OCI-LY1 (cell line): Measurements from ENCODE around the gene PRR5.
"Not testable (repeated sequence)": the region's sequence is repeated elsewhere in the genome, so short reads cannot be mapped to it uniquely, and the experiment has no call there.

Source experiments
- H2AFZ ChIP-seq: fragments of 200-600 bp; sonication (generic), shearing (Covaris generic); 2 replicates; pipeline ENCODE4 v1.6.0; 2014; ENCODE audit warnings: antibody characterized with exemption, mild to moderate bottlenecking, low read length
- H3F3A ChIP-seq: fragments of 200-600 bp; sonication (generic), shearing (Covaris generic); 2 replicates; pipeline ENCODE4 v1.6.0; 2014; ENCODE audit warnings: mild to moderate bottlenecking, antibody characterized with exemption, low read length, moderate library complexity; ENCODE audit not compliant: insufficient read depth
- H3K27ac ChIP-seq: fragments of 200-600 bp; sonication (generic); 2 replicates; pipeline ENCODE4 v1.5.1; 2014; ENCODE audit warnings: low read length, mixed run types, mild to moderate bottlenecking, low read depth; ENCODE audit not compliant: poor library complexity, severe bottlenecking
- H3K27me3 ChIP-seq: fragments of 200-600 bp; sonication (generic); 2 replicates; pipeline ENCODE4 v1.6.0; 2014; ENCODE audit warnings: antibody characterized with exemption, mild to moderate bottlenecking, low read length, moderate library complexity; ENCODE audit not compliant: insufficient read depth
- H3K36me3 ChIP-seq: fragments of 200-600 bp; sonication (generic); 2 replicates; pipeline ENCODE4 v1.6.1; 2014; ENCODE audit warnings: mild to moderate bottlenecking, antibody characterized with exemption, low read length, moderate library complexity, mixed read lengths; ENCODE audit not compliant: insufficient read depth
- H3K4me1 ChIP-seq: fragments of 200-600 bp; sonication (generic); 2 replicates; pipeline ENCODE4 v1.5.1; 2014; ENCODE audit warnings: mild to moderate bottlenecking, low read length, moderate library complexity; ENCODE audit not compliant: insufficient read depth, severe bottlenecking
- H3K4me2 ChIP-seq: fragments of 200-600 bp; sonication (generic), shearing (Covaris generic); 2 replicates; pipeline ENCODE4 v1.6.1; 2014; ENCODE audit warnings: low read length
- H3K4me3 ChIP-seq: fragments of 200-600 bp; sonication (generic); 2 replicates; pipeline ENCODE4 v1.5.1; 2014; ENCODE audit warnings: low read length, low read depth, mild to moderate bottlenecking, mixed read lengths; ENCODE audit not compliant: poor library complexity, severe bottlenecking
- H3K79me2 ChIP-seq: fragments of 200-600 bp; shearing (Covaris generic); 2 replicates; pipeline ENCODE4 v1.6.1; 2016; ENCODE audit warnings: mixed run types, low read length, mixed read lengths; ENCODE audit not compliant: insufficient read depth
- H3K9ac ChIP-seq: fragments of 200-600 bp; sonication (generic), shearing (Covaris generic); 2 replicates; pipeline ENCODE4 v1.6.1; 2014; ENCODE audit warnings: mild to moderate bottlenecking, low read length, mixed read lengths
- H3K9me2 ChIP-seq: fragments of 200-600 bp; sonication (generic), shearing (Covaris generic); 2 replicates; pipeline ENCODE4 v1.6.1; 2014; ENCODE audit warnings: low read depth, mild to moderate bottlenecking, low read length, mixed read lengths
- H3K9me3 ChIP-seq: fragments of 200-600 bp; shearing (Covaris generic); 2 replicates; pipeline ENCODE4 v1.6.1; 2014; ENCODE audit warnings: low read length, mixed read lengths
- H4K20me1 ChIP-seq: fragments of 200-600 bp; sonication (generic), shearing (Covaris generic); 2 replicates; pipeline ENCODE4 v1.6.0; 2016; ENCODE audit warnings: mild to moderate bottlenecking, low read length; ENCODE audit not compliant: insufficient read depth
- EZH2 ChIP-seq: fragments of 200-600 bp; sonication (generic), shearing (Covaris generic); IDR thresholded peaks from 2 replicates; pipeline ENCODE4 v1.8.0; 2017; ENCODE audit warnings: borderline replicate concordance, mixed run types, mild to moderate bottlenecking, antibody characterized with exemption, low read length, moderate library complexity, mixed read lengths
- TF ChIP-seq, protein P1 (sequence below): fragments of 200-600 bp; sonication (generic), shearing (Covaris generic); IDR thresholded peaks from 2 replicates; pipeline ENCODE4 v1.5.1; 2017; ENCODE audit warnings: mild to moderate bottlenecking, antibody characterized with exemption, low read length, moderate library complexity, mixed read lengths

Gene PRR5

GRCh38 chr22:44738347-44738715 is 36.3 kb downstream of the PRR5 start:
- no peaks in the 10 kb centered on the region for H3K9me3 ChIP-seq
- H3K36me3 ChIP-seq, result no peaks in the 10 kb centered on the region
- H3F3A ChIP-seq, result no peaks in the 10 kb centered on the region
- H3K4me1 ChIP-seq, result no peaks in the 10 kb centered on the region
- no peaks in the 10 kb centered on the region for H3K79me2 ChIP-seq
- H2AFZ ChIP-seq, result no peak overlapping the region
- H3K9ac ChIP-seq, result no peak overlapping the region
- H4K20me1 ChIP-seq, result no peaks in the 10 kb centered on the region
- H3K4me3 ChIP-seq, result no peak overlapping the region
- H3K9me2 ChIP-seq, result no peaks in the 10 kb centered on the region
- no peak overlapping the region for H3K4me2 ChIP-seq
- TF ChIP-seq, protein P1, sequence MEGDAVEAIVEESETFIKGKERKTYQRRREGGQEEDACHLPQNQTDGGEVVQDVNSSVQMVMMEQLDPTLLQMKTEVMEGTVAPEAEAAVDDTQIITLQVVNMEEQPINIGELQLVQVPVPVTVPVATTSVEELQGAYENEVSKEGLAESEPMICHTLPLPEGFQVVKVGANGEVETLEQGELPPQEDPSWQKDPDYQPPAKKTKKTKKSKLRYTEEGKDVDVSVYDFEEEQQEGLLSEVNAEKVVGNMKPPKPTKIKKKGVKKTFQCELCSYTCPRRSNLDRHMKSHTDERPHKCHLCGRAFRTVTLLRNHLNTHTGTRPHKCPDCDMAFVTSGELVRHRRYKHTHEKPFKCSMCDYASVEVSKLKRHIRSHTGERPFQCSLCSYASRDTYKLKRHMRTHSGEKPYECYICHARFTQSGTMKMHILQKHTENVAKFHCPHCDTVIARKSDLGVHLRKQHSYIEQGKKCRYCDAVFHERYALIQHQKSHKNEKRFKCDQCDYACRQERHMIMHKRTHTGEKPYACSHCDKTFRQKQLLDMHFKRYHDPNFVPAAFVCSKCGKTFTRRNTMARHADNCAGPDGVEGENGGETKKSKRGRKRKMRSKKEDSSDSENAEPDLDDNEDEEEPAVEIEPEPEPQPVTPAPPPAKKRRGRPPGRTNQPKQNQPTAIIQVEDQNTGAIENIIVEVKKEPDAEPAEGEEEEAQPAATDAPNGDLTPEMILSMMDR, result no peak
- TF ChIP-seq EZH2, result no peak
- H3K27ac ChIP-seq, result no peak overlapping the region
- H3K27me3 ChIP-seq, result 0 out of 2 replicates have a peak, but pooled peaks cover 2% of the 10 kb centered on the region

- Histone ChIP-seq H3K4me3 (no peak overlapping the region), H3K36me3 (no peaks in the 10 kb centered on the region), H2AFZ (no peak overlapping the region), H3K79me2 (no peaks in the 10 kb centered on the region), H3K9ac (no peak overlapping the region), H3K4me2 (no peak overlapping the region), H3K9me3 (no peaks in the 10 kb centered on the region), H3K9me2 (no peaks in the 10 kb centered on the region), H3K4me1 (no peaks in the 10 kb centered on the region), H3K27me3 (0 out of 2 replicates have a peak, but pooled peaks cover 2% of the 10 kb centered on the region), H3K27ac (no peak overlapping the region), H4K20me1 (no peaks in the 10 kb centered on the region), H3F3A (no peaks in the 10 kb centered on the region)
- TF ChIP-seq EZH2, result no peak
- TF ChIP-seq, protein P1, result no peak
These were observed 37.0 kb downstream of the PRR5 start for GRCh38 chr22:44739024-44739423.

DNA sequence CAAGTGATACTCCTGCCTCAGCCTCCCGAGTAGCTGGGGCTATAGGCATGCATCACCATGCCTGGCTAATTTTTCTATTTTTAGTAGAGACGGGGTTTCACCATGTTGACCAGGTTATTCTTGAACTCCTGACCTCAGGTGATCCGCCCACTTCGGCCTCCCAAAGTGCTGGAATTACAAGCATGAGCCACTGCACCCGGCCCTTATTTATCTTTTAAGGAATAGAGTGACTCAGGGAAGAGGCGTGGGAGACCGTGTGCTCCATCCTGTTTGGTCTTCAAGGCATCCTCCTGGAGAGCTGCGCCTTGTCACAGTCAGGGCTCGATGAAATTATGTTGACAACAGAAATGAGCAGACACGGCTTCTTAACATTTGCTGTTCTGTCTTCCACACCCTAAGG is 37.7 kb downstream of the PRR5 start:
- not testable (repeated sequence) for H3K9me2 ChIP-seq, H3K27ac ChIP-seq, H3K9me3 ChIP-seq, H3K36me3 ChIP-seq, H3K4me3 ChIP-seq, H3K4me2 ChIP-seq, H3F3A ChIP-seq, H3K79me2 ChIP-seq, H3K9ac ChIP-seq, H3K4me1 ChIP-seq, H2AFZ ChIP-seq, H4K20me1 ChIP-seq, H3K27me3 ChIP-seq

DNA sequence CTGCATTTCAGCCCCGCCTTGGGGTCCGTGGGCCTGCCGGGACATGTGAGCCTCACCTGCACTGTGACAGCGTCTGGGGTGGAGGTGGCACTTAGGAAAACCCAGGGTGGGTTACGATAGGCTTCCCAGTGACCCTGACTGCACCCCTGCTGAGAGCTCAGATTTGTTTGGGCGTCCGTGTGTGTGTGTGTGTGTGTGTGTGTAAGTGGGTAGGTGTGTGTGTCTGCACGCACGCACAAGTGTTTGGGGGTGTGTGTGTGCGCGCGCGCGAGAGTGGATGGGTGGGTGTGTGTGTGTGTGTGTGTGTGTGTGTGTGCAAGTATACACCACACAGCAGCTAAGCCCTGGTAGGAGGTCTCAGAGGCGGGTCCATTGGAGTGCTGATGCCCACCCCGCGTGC is 38.3 kb downstream of the PRR5 start:
- no peaks in the 10 kb centered on the region for H3K36me3 ChIP-seq
- H3K79me2 ChIP-seq, result no peaks in the 10 kb centered on the region
- no peaks in the 10 kb centered on the region for H3K9me3 ChIP-seq
- no peaks in the 10 kb centered on the region for H4K20me1 ChIP-seq
- no peak overlapping the region for H2AFZ ChIP-seq
- no peak overlapping the region for H3K4me2 ChIP-seq
- no peak overlapping the region for H3K9ac ChIP-seq
- H3K4me1 ChIP-seq, result no peaks in the 10 kb centered on the region
- H3F3A ChIP-seq, result no peaks in the 10 kb centered on the region
- 0 out of 2 replicates have a peak, but pooled peaks cover 2% of the 10 kb centered on the region for H3K27me3 ChIP-seq
- H3K27ac ChIP-seq, result no peak overlapping the region
- no peak overlapping the region for H3K4me3 ChIP-seq
- TF ChIP-seq EZH2, result no peak
- TF ChIP-seq, protein P1, result no peak
- no peaks in the 10 kb centered on the region for H3K9me2 ChIP-seq
